HCT116 (cell line): Measurements from ENCODE around the gene VSTM2B. TPM values are rescaled to one million over a fixed set of nuclear protein-coding genes. Genes with fewer than 3 reads are reported as not detected.

Source experiments
- ATAC-seq: fragments of 200-7000 bp; cut with Tn5 transposase; 2 replicates; pipeline ENCODE4 v1.9.1; 2020; ENCODE audit warnings: mild to moderate bottlenecking, moderate library complexity
- BruUV-seq: library from RNA; stranded (reverse); fragments of 400-500 nt; replicated peaks from 2 replicates; lab custom pipeline; 2021; lab: Mats Ljungman, UMichigan
- CTCF ChIA-PET: fragments of 300-600 bp; sonication (Branson Sonifier 250); formaldehyde crosslinking; loops from one replicate; lab custom pipeline; 2021; ENCODE audit warnings: antibody characterized with exemption; lab: Charles Lee
- POLR2A ChIA-PET: fragments of 300-600, 350-600 bp; sonication (Branson Sonifier 250); formaldehyde crosslinking; loops from one replicate; lab custom pipeline; 2021; ENCODE audit warnings: antibody characterized with exemption; lab: Charles Lee
- RAD21 ChIA-PET, 2 experiments: fragments of 300-600 bp; sonication (Branson Sonifier 250); formaldehyde crosslinking; loops; one replicate each; lab custom pipeline; 2023; ENCODE audit warnings: low total read pairs in 2 of 2; ENCODE audit not compliant: uncharacterized antibody in 2 of 2, unreplicated experiment in 2 of 2, low non-redundant PET in 1 of 2; lab: Charles Lee
- DNase-seq: peaks from one replicate; pipeline ENCODE4 v3.0.0-alpha.2; 2010; ENCODE audit warnings: low read depth, low spot score
- H2AFZ ChIP-seq: fragments of 200-600 bp; shearing (Covaris generic), sonication (generic); 2 replicates; pipeline ENCODE4 v1.6.1; 2017; ENCODE audit warnings: low read depth, mixed run types, mixed read lengths, antibody characterized with exemption, low read length; ENCODE audit not compliant: poor library complexity, severe bottlenecking
- H3K27ac ChIP-seq: 2 replicates; pipeline ENCODE4 v1.5.1; 2012; ENCODE audit warnings: low read depth, low read length
- H3K27me3 ChIP-seq: fragments of 200-600 bp; sonication (generic); 2 replicates; pipeline ENCODE4 v1.6.1; 2016; ENCODE audit warnings: mixed run types, low read length, mixed read lengths; ENCODE audit not compliant: insufficient read depth
- H3K36me3 ChIP-seq, 2 experiments: fragments of 200-500 bp in 1 of 2; fragments of 200-600 bp in 1 of 2; sonication (Bioruptor generic) in 1 of 2; sonication (generic) in 1 of 2; 2 replicates each; pipeline versions ENCODE4 v1.5.1 to v1.6.1; 2014 to 2016; ENCODE audit warnings: low read length in 2 of 2, inconsistent platforms in 1 of 2, mixed read lengths in 1 of 2, mixed run types in 1 of 2; ENCODE audit not compliant: insufficient read depth in 2 of 2, control insufficient read depth in 1 of 2
- H3K4me1 ChIP-seq, 2 experiments: fragments of 200-600 bp in 1 of 2; sonication (generic) in 1 of 2; 2 replicates each; pipeline versions ENCODE4 v1.5.1 to v1.6.1; 2012 to 2017; ENCODE audit warnings: low read length in 2 of 2, inconsistent platforms in 1 of 2, mild to moderate bottlenecking in 1 of 2, mixed read lengths in 1 of 2, mixed run types in 1 of 2, moderate library complexity in 1 of 2; ENCODE audit not compliant: insufficient read depth in 2 of 2, control insufficient read depth in 1 of 2
- H3K4me2 ChIP-seq: fragments of 200-600 bp; sonication (generic); 2 replicates; pipeline ENCODE4 v1.6.1; 2017; ENCODE audit warnings: mixed run types, low read length, mixed read lengths
- H3K4me3 ChIP-seq, 2 experiments: fragments of 200-600 bp in 1 of 2; sonication (generic) in 1 of 2; replicated peaks in 1 of 2; 2 replicates each; pipeline ENCODE4 v1.5.1; 2011 to 2016; ENCODE audit warnings: low read length in 2 of 2, control low read depth in 1 of 2, low read depth in 1 of 2, mild to moderate bottlenecking in 1 of 2, mixed read lengths in 1 of 2, mixed run types in 1 of 2
- H3K79me2 ChIP-seq: fragments of 200-600 bp; sonication (generic); 2 replicates; pipeline ENCODE4 v1.6.1; 2017; ENCODE audit warnings: mild to moderate bottlenecking, mixed run types, low read length, moderate library complexity, mixed read lengths; ENCODE audit not compliant: insufficient read depth
- H3K9ac ChIP-seq: fragments of 200-600 bp; sonication (generic); 2 replicates; pipeline ENCODE4 v1.6.1; 2016; ENCODE audit warnings: low read length, mixed read lengths
- H3K9me2 ChIP-seq: fragments of 200-600 bp; sonication (generic), shearing (Covaris generic); 2 replicates; pipeline ENCODE4 v1.6.1; 2017; ENCODE audit warnings: mixed run types, mild to moderate bottlenecking, moderate library complexity; ENCODE audit not compliant: insufficient read depth
- H3K9me3 ChIP-seq, 2 experiments: fragments of 200-500 bp in 1 of 2; fragments of 200-600 bp in 1 of 2; sonication (Bioruptor generic) in 1 of 2; sonication (generic) in 1 of 2; 2 replicates each; pipeline ENCODE4 v1.6.1; 2014 to 2017; ENCODE audit warnings: low read length in 2 of 2, mixed read lengths in 2 of 2, inconsistent platforms in 1 of 2, low read depth in 1 of 2, mild to moderate bottlenecking in 1 of 2, mixed run types in 1 of 2, moderate library complexity in 1 of 2; ENCODE audit not compliant: control insufficient read depth in 1 of 2, insufficient read depth in 1 of 2
- H4K20me1 ChIP-seq: fragments of 200-600 bp; sonication (generic), shearing (Covaris generic); 2 replicates; pipeline ENCODE4 v1.6.1; 2017; ENCODE audit warnings: mixed run types, mild to moderate bottlenecking, moderate library complexity; ENCODE audit not compliant: insufficient read depth
- EGR1 ChIP-seq: IDR thresholded peaks from 2 replicates; pipeline ENCODE4 v1.6.1; 2012; ENCODE audit warnings: low read depth
- EZH2 ChIP-seq: fragments of 200-600 bp; sonication (generic); IDR thresholded peaks from 2 replicates; pipeline ENCODE4 v1.6.1; 2017; ENCODE audit warnings: antibody characterized with exemption, mixed run types
- EZH2phosphoT487 ChIP-seq: fragments of 200-600 bp; IDR thresholded peaks from 2 replicates; pipeline ENCODE4 v1.6.1; 2018; ENCODE audit warnings: antibody characterized with exemption, borderline replicate concordance
- FOSL1 ChIP-seq: IDR thresholded peaks from 2 replicates; pipeline ENCODE4 v1.6.1; 2012; ENCODE audit warnings: low read depth
- JUND ChIP-seq: IDR thresholded peaks from 2 replicates; pipeline ENCODE4 v1.6.1; 2012
- POLR2A ChIP-seq: IDR thresholded peaks from 2 replicates; pipeline ENCODE4 v1.7.0; 2011; ENCODE audit warnings: borderline replicate concordance; ENCODE audit not compliant: insufficient read depth, insufficient read length; ENCODE audit errors: extremely low read depth
- YY1 ChIP-seq: IDR thresholded peaks from 2 replicates; pipeline ENCODE4 v1.6.1; 2011; ENCODE audit warnings: low read length, low read depth, moderate library complexity, mild to moderate bottlenecking; ENCODE audit not compliant: insufficient replicate concordance; ENCODE audit errors: extremely low read depth
- ZNF274 ChIP-seq: fragments of 200-500 bp; sonication (Bioruptor generic); IDR thresholded peaks from 2 replicates; pipeline ENCODE4 v1.6.1; 2014; ENCODE audit warnings: mild to moderate bottlenecking, low read depth, low read length, inconsistent platforms
- intact Hi-C: fragments of 100-400 bp; cut with micrococcal nuclease; formaldehyde crosslinking; loops from 2 replicates; pipeline ENCODE4 v1.10.0; 2022
- total RNA-seq: library from RNA; stranded (reverse); gene quantifications from one replicate; pipeline ENCODE4 v1.2.1, GENCODE V29; 2021; ENCODE audit not compliant: unreplicated experiment
- TF ChIP-seq, protein P1 (sequence below), 3 experiments: fragments of 200-600 bp in 1 of 3; sonication (generic) in 1 of 3; IDR thresholded peaks in 2 of 3; conservative IDR thresholded peaks in 1 of 3; 2 replicates each; pipeline ENCODE4 v1.5.1; 2012 to 2017; ENCODE audit warnings: low read depth in 2 of 3, low read length in 2 of 3, antibody characterized with exemption in 1 of 3, borderline replicate concordance in 1 of 3, control low read depth in 1 of 3, mild to moderate bottlenecking in 1 of 3, mixed read lengths in 1 of 3, mixed run types in 1 of 3, moderate library complexity in 1 of 3; ENCODE audit not compliant: insufficient read depth in 1 of 3

The VSTM2B gene
- total RNA-seq, 1 experiment from 2014 or later = not detected

GRCh38 chr19:29530540-29531457 is 5.0 kb downstream of the VSTM2B start:
- H3K27ac ChIP-seq = no peak overlapping the region
- no peaks in the 10 kb centered on the region for H3K36me3 ChIP-seq
- intact Hi-C loops = no loop called here
- ChIA-PET RAD21 (no interaction called here), CTCF (no interaction called here), POLR2A (no interaction called here)
- no peak overlapping the region for H3K9ac ChIP-seq
- no peak overlapping the region for H3K4me2 ChIP-seq
- H2AFZ ChIP-seq = no peak overlapping the region
- no peaks in the 10 kb centered on the region for H3K9me3 ChIP-seq
- DNase-seq (no peak), ATAC-seq (no peak)
- no peak overlapping the region for H3K4me3 ChIP-seq
- no peaks in the 10 kb centered on the region for H4K20me1 ChIP-seq
- no TSS peak for BruUV-seq
- H3K27me3 ChIP-seq = no peaks in the 10 kb centered on the region
- H3K4me1 ChIP-seq = peaks cover 0 to 8% of the 10 kb centered on the region in 2 experiments; a peak in 1 of 4 replicates
- no peaks in the 10 kb centered on the region for H3K79me2 ChIP-seq
- TF ChIP-seq JUND (no peak), POLR2A (no peak), YY1 (no peak), ZNF274 (no peak), EGR1 (no peak), EZH2phosphoT487 (no peak), FOSL1 (no peak), EZH2 (no peak)
- TF ChIP-seq, protein P1, sequence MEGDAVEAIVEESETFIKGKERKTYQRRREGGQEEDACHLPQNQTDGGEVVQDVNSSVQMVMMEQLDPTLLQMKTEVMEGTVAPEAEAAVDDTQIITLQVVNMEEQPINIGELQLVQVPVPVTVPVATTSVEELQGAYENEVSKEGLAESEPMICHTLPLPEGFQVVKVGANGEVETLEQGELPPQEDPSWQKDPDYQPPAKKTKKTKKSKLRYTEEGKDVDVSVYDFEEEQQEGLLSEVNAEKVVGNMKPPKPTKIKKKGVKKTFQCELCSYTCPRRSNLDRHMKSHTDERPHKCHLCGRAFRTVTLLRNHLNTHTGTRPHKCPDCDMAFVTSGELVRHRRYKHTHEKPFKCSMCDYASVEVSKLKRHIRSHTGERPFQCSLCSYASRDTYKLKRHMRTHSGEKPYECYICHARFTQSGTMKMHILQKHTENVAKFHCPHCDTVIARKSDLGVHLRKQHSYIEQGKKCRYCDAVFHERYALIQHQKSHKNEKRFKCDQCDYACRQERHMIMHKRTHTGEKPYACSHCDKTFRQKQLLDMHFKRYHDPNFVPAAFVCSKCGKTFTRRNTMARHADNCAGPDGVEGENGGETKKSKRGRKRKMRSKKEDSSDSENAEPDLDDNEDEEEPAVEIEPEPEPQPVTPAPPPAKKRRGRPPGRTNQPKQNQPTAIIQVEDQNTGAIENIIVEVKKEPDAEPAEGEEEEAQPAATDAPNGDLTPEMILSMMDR (IDR thresholded peaks at IDR 0.05 in 2 of 3, conservative IDR thresholded peaks at IDR 0.05 in 1 of 3; ENCODE audit: borderline replicate concordance in 1 of 3, insufficient read depth in 1 of 3, low read depth in 2 of 3, low read length in 2 of 3) = no peak
- no peaks in the 10 kb centered on the region for H3K9me2 ChIP-seq
